ENCODE results near the gene C16orf96. TPM values are rescaled to one million over a fixed set of nuclear protein-coding genes. Genes with fewer than 3 reads are reported as not detected.

C16orf96 gene
- total and polyA plus RNA-seq, 2 experiments from 2014 or later: 0.37 to 2.2 TPM

GRCh38 chr16:4522051-4522581 lies 34.0 kb upstream of the C16orf96 start:
- H3K27ac Mint-ChIP-seq: no peak overlapping the region

More at GRCh38 chr16:4522051-4522581, 34.0 kb upstream of the C16orf96 start:
- peaks cover 41% of the 10 kb centered on the region for H3K79me2 ChIP-seq (replicated peaks; ENCODE audit: insufficient read depth)
- peaks cover 9% of the 10 kb centered on the region; the same call in 1 of the 2 replicates for H3F3A ChIP-seq (replicated peaks; ENCODE audit: low read depth)
- ATAC-seq (peak; percentile 60), DNase-seq (ENCODE audit: low spot score) (peak; percentile 68)
- no peak overlapping the region; the same call in 2 of the 3 replicates for H3K4me3 Mint-ChIP-seq
- H3K4me3 ChIP-seq: no peak overlapping the region
- TF ChIP-seq STAT1 (IDR thresholded peaks at IDR 0.05; ENCODE audit: unreplicated experiment) (no peak), ETS1 (IDR thresholded peaks at IDR 0.05) (no peak), EZH2phosphoT487 (IDR thresholded peaks at IDR 0.05; ENCODE audit: unreplicated experiment) (no peak), POLR2AphosphoS5 (IDR thresholded peaks at IDR 0.05; ENCODE audit: low read depth) (no peak), ZNF462 (CRISPR knock-in tag; IDR thresholded peaks at IDR 0.05) (no peak), JUNB (IDR thresholded peaks at IDR 0.05; ENCODE audit: unreplicated experiment) (no peak), EZH2 (IDR thresholded peaks at IDR 0.05; ENCODE audit: low read depth, unreplicated experiment) (no peak), ZNF114 (CRISPR knock-in tag; IDR thresholded peaks at IDR 0.05) (no peak), CREB1 (CRISPR knock-in tag; IDR thresholded peaks at IDR 0.05; ENCODE audit: low read depth) (no peak), ZNF331 (CRISPR knock-in tag; IDR thresholded peaks at IDR 0.05; ENCODE audit: low read depth) (no peak), CTCF (conservative IDR thresholded peaks at IDR 0.05; ENCODE audit: low read depth in 2 of 2) (no peak), REST (IDR thresholded peaks at IDR 0.05; ENCODE audit: unreplicated experiment) (no peak), NANOG (IDR thresholded peaks at IDR 0.05; ENCODE audit: borderline replicate concordance) (no peak)
- peak overlapping the region; percentile 74; the same call in 1 of the 2 replicates for H3K27ac ChIP-seq (ENCODE audit: low read depth)
- H3K9me2 ChIP-seq (ENCODE audit: insufficient read depth): no peaks in the 10 kb centered on the region
- H3K4me2 ChIP-seq: peak overlapping the region; percentile 3; the same call in 1 of the 2 replicates
- H3K9me3 Mint-ChIP-seq: no peaks in the 10 kb centered on the region
- peaks cover 6% of the 10 kb centered on the region; the same call in 1 of the 2 replicates for H4K20me1 ChIP-seq (replicated peaks; ENCODE audit: insufficient read depth)
- H2AFZ ChIP-seq: no peak overlapping the region
- H3K27me3 Mint-ChIP-seq (ENCODE audit: insufficient read depth, low read depth, poor library complexity): peaks cover 5% of the 10 kb centered on the region
- no peaks in the 10 kb centered on the region for H3K27me3 ChIP-seq (ENCODE audit: insufficient read depth)
- peaks cover 31% of the 10 kb centered on the region for H3K4me1 ChIP-seq (ENCODE audit: insufficient read depth)
- H3K36me3 Mint-ChIP-seq (ENCODE audit: low read depth): peaks cover 11% of the 10 kb centered on the region; the same call in 2 of the 3 replicates
- H3K4me1 Mint-ChIP-seq: peaks cover 57% of the 10 kb centered on the region
- H3K36me3 ChIP-seq (ENCODE audit: insufficient read depth): no peaks in the 10 kb centered on the region

All from GM23338 (cell line).